CD14-positive monocyte (primary cell): ENCODE measurements around the gene HMCN1. TPM values are rescaled to one million over a fixed set of nuclear protein-coding genes. Genes with fewer than 3 reads are reported as not detected.

ENCODE experiments used
- DNase-seq, 3 donors: peaks; one replicate each; pipeline ENCODE4 v3.0.0-alpha.2; 2011 to 2022
- H2AFZ ChIP-seq: 2 replicates; pipeline ENCODE4 v1.6.0; 2012; ENCODE audit warnings: mild to moderate bottlenecking, low read depth, low read length, inconsistent platforms; ENCODE audit not compliant: insufficient read depth, poor library complexity, severe bottlenecking
- H3K27ac ChIP-seq, 2 donors: 1 replicate in 1 of 2; 2 replicates in 1 of 2; pipeline ENCODE4 v1.5.1; 2012 to 2013; ENCODE audit warnings: low read length in 2 of 2, control low read depth in 1 of 2, inconsistent platforms in 1 of 2, low read depth in 1 of 2, mild to moderate bottlenecking in 1 of 2
- H3K27me3 ChIP-seq, 2 donors: one replicate each; pipeline versions ENCODE4 v1.6.0 to v1.6.1; 2011 to 2013; ENCODE audit warnings: low read length in 2 of 2; ENCODE audit not compliant: control insufficient read depth in 2 of 2, insufficient read depth in 2 of 2
- H3K36me3 ChIP-seq, 2 donors: replicated peaks in 1 of 2; 1 replicate in 1 of 2; 2 replicates in 1 of 2; pipeline versions ENCODE4 v1.5.1 to v1.6.1; 2012 to 2013; ENCODE audit warnings: low read length in 2 of 2, control low read depth in 1 of 2, inconsistent platforms in 1 of 2, mild to moderate bottlenecking in 1 of 2; ENCODE audit not compliant: insufficient read depth in 2 of 2, control insufficient read depth in 1 of 2
- H3K4me1 ChIP-seq, 2 donors: 1 replicate in 1 of 2; 2 replicates in 1 of 2; pipeline versions ENCODE4 v1.5.1 to v1.6.1; 2012 to 2013; ENCODE audit warnings: low read length in 2 of 2, control low read depth in 1 of 2, inconsistent platforms in 1 of 2, mild to moderate bottlenecking in 1 of 2, moderate library complexity in 1 of 2; ENCODE audit not compliant: insufficient read depth in 2 of 2, control insufficient read depth in 1 of 2
- H3K4me2 ChIP-seq: replicated peaks from 2 replicates; pipeline ENCODE3; 2012; ENCODE audit warnings: low read length, moderate library complexity, mild to moderate bottlenecking; ENCODE audit not compliant: poor library complexity, severe bottlenecking; ENCODE audit errors: extremely low read depth
- H3K4me3 ChIP-seq, 3 experiments: fragments of 200-600 bp in 1 of 3; sonication (generic) in 1 of 3; replicated peaks in 1 of 3; 1 replicate in 2 of 3; 2 replicates in 1 of 3; pipeline ENCODE4 v1.5.1; 2011 to 2013; ENCODE audit warnings: low read length in 3 of 3, mild to moderate bottlenecking in 3 of 3, control low read depth in 2 of 3, low read depth in 2 of 3, inconsistent platforms in 1 of 3, moderate library complexity in 1 of 3
- H3K79me2 ChIP-seq: 2 replicates; pipeline ENCODE4 v1.6.0; 2012; ENCODE audit warnings: mild to moderate bottlenecking, control low read depth, inconsistent platforms, low read length, moderate library complexity; ENCODE audit not compliant: insufficient read depth
- H3K9ac ChIP-seq: 2 replicates; pipeline ENCODE4 v1.6.0; 2017; ENCODE audit warnings: low read length, mild to moderate bottlenecking; ENCODE audit not compliant: insufficient read depth, poor library complexity, severe bottlenecking
- H3K9me3 ChIP-seq, 2 donors: replicated peaks in 1 of 2; 1 replicate in 1 of 2; 2 replicates in 1 of 2; pipeline versions ENCODE4 v1.5.1 to v1.6.1; 2012 to 2013; ENCODE audit warnings: low read length in 2 of 2, control low read depth in 1 of 2; ENCODE audit not compliant: control insufficient read depth in 1 of 2, insufficient read depth in 1 of 2
- H4K20me1 ChIP-seq: 2 replicates; pipeline ENCODE4 v1.6.0; 2012; ENCODE audit warnings: mild to moderate bottlenecking, low read length, control low read depth, moderate library complexity; ENCODE audit not compliant: insufficient read depth
- H3K27ac Mint-ChIP-seq, 7 donors: one replicate each; pipeline ENCODE4 v1.8.0; 2020; ENCODE audit warnings: mild to moderate bottlenecking in 7 of 7, mixed read lengths in 7 of 7, moderate library complexity in 6 of 7, inconsistent platforms in 2 of 7
- H3K27me3 Mint-ChIP-seq, 3 donors: one replicate each; pipeline ENCODE4 v1.8.0; 2021 to 2022; ENCODE audit warnings: low read depth in 3 of 3, mild to moderate bottlenecking in 3 of 3, mixed read lengths in 3 of 3, moderate library complexity in 3 of 3, inconsistent platforms in 1 of 3
- H3K36me3 Mint-ChIP-seq, 2 donors: one replicate each; pipeline ENCODE4 v1.8.0; 2020; ENCODE audit warnings: mixed read lengths in 2 of 2, inconsistent platforms in 1 of 2, mild to moderate bottlenecking in 1 of 2
- H3K4me1 Mint-ChIP-seq: one replicate; pipeline ENCODE4 v1.8.0; 2020; ENCODE audit warnings: mild to moderate bottlenecking, mixed read lengths
- H3K4me3 Mint-ChIP-seq, 2 donors: one replicate each; pipeline ENCODE4 v1.8.0; 2020; ENCODE audit warnings: mild to moderate bottlenecking in 2 of 2, mixed read lengths in 2 of 2, moderate library complexity in 1 of 2
- H3K9me3 Mint-ChIP-seq, 7 donors: one replicate each; pipeline ENCODE4 v1.8.0; 2020 to 2022; ENCODE audit warnings: mixed read lengths in 7 of 7, mild to moderate bottlenecking in 6 of 7, moderate library complexity in 6 of 7, inconsistent platforms in 2 of 7
- WGBS: methylation state at CpG from one replicate; pipeline ENCODE4 v1.1.5; 2013; ENCODE audit warnings: missing lambda C conversion rate; ENCODE audit not compliant: insufficient coverage; 5-methylcytosine and 5-hydroxymethylcytosine counted together
- intact Hi-C, 2 donors: fragments of 100-400 bp; cut with micrococcal nuclease; formaldehyde crosslinking; loops; one replicate each; pipeline versions ENCODE4 v1.15.0 to v1.15.1; 2023
- polyA plus RNA-seq, 3 donors: library from polyadenylated mRNA; depleted of rRNA in 1 of 3; unstranded in 2 of 3; stranded (reverse) in 1 of 3; fragments of 300-500 nt in 2 of 3; fragments of >200 nt in 1 of 3; fragmentation: Illumina TruSeq in 2 of 3; gene quantifications; 1 replicate in 2 of 3; 2 replicates in 1 of 3; pipeline ENCODE4 v1.2.3, GENCODE V29; 2012 to 2021
- TF ChIP-seq, protein P1 (sequence below): fragments of 200-600 bp; IDR thresholded peaks from one replicate; pipeline ENCODE4 v1.8.0; 2022; ENCODE audit warnings: antibody characterized with exemption, mild to moderate bottlenecking

The HMCN1 gene
- polyA plus RNA-seq, 3 donors: not detected

- Mint-ChIP-seq H3K9me3 (peaks cover 0 to 3% (median under 1%) of the 10 kb centered on the region in 7 donors), H3K36me3 (no peaks in the 10 kb centered on the region), H3K27ac (no peak overlapping the region), H3K4me3 (no peak overlapping the region), H3K4me1 (no peaks in the 10 kb centered on the region), H3K27me3 (peaks cover 0 to 2% (median 0%) of the 10 kb centered on the region in 3 donors)
- Histone ChIP-seq H2AFZ (no peak overlapping the region), H3K9ac (no peak overlapping the region), H3K36me3 (no peaks in the 10 kb centered on the region), H3K4me3 (no peak overlapping the region), H3K4me1 (no peaks in the 10 kb centered on the region), H3K4me2 (no peak overlapping the region), H3K27me3 (no peaks in the 10 kb centered on the region), H3K27ac (no peak overlapping the region), H3K79me2 (no peaks in the 10 kb centered on the region), H3K9me3 (no peaks in the 10 kb centered on the region), H4K20me1 (no peaks in the 10 kb centered on the region)
- intact Hi-C loops: no loop called here
- DNase-seq: no peak
- TF ChIP-seq, protein P1, sequence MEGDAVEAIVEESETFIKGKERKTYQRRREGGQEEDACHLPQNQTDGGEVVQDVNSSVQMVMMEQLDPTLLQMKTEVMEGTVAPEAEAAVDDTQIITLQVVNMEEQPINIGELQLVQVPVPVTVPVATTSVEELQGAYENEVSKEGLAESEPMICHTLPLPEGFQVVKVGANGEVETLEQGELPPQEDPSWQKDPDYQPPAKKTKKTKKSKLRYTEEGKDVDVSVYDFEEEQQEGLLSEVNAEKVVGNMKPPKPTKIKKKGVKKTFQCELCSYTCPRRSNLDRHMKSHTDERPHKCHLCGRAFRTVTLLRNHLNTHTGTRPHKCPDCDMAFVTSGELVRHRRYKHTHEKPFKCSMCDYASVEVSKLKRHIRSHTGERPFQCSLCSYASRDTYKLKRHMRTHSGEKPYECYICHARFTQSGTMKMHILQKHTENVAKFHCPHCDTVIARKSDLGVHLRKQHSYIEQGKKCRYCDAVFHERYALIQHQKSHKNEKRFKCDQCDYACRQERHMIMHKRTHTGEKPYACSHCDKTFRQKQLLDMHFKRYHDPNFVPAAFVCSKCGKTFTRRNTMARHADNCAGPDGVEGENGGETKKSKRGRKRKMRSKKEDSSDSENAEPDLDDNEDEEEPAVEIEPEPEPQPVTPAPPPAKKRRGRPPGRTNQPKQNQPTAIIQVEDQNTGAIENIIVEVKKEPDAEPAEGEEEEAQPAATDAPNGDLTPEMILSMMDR: no peak
- 100% methylated on average over 5 of the region's 5 CpGs for WGBS
Measured at GRCh38 chr1:186202271-186202764, 468.1 kb downstream of the HMCN1 start.

- no peaks in the 10 kb centered on the region for H3K36me3 Mint-ChIP-seq
- Histone ChIP-seq H3K4me3 (no peak overlapping the region), H3K9me3 (no peaks in the 10 kb centered on the region), H3K9ac (no peak overlapping the region), H2AFZ (no peak overlapping the region), H3K79me2 (no peaks in the 10 kb centered on the region), H4K20me1 (no peaks in the 10 kb centered on the region), H3K4me1 (no peaks in the 10 kb centered on the region), H3K4me2 (no peak overlapping the region), H3K27me3 (no peaks in the 10 kb centered on the region), H3K27ac (no peak overlapping the region), H3K36me3 (no peaks in the 10 kb centered on the region)
- no peaks in the 10 kb centered on the region for H3K27me3 Mint-ChIP-seq
- H3K4me3 Mint-ChIP-seq: no peak overlapping the region
- WGBS: no CpG with 5 or more reads among the region's 2 CpGs
- TF ChIP-seq, protein P1: no peak
- H3K27ac Mint-ChIP-seq: no peak overlapping the region
- peaks cover 0 to 3% (median 0%) of the 10 kb centered on the region in 7 donors for H3K9me3 Mint-ChIP-seq
- no peak for DNase-seq
- no peaks in the 10 kb centered on the region for H3K4me1 Mint-ChIP-seq
- intact Hi-C loops: no loop called here
Measured at GRCh38 chr1:186202776-186203175, 468.6 kb downstream of the HMCN1 start.
